C4-2B (cell line): ENCODE measurements around the gene PSMC5.

Experiments
- H3K27ac ChIP-seq: fragments of 450-650 bp; 2 replicates; pipeline ENCODE4 v1.5.1; 2017
- ZFX ChIP-seq: fragments of 450-650 bp; IDR thresholded peaks from 2 replicates; pipeline ENCODE4 v1.6.1; 2017
- TF ChIP-seq, protein P1 (sequence below): fragments of 450-650 bp; conservative IDR thresholded peaks from 2 replicates; pipeline ENCODE4 v1.5.1; 2017; ENCODE audit warnings: mild to moderate bottlenecking

PSMC5 gene

GRCh38 chr17:63830904-63831491, 3.8 kb downstream of the PSMC5 start:
- H3K27ac ChIP-seq: no peak overlapping the region
- TF ChIP-seq, protein P1, sequence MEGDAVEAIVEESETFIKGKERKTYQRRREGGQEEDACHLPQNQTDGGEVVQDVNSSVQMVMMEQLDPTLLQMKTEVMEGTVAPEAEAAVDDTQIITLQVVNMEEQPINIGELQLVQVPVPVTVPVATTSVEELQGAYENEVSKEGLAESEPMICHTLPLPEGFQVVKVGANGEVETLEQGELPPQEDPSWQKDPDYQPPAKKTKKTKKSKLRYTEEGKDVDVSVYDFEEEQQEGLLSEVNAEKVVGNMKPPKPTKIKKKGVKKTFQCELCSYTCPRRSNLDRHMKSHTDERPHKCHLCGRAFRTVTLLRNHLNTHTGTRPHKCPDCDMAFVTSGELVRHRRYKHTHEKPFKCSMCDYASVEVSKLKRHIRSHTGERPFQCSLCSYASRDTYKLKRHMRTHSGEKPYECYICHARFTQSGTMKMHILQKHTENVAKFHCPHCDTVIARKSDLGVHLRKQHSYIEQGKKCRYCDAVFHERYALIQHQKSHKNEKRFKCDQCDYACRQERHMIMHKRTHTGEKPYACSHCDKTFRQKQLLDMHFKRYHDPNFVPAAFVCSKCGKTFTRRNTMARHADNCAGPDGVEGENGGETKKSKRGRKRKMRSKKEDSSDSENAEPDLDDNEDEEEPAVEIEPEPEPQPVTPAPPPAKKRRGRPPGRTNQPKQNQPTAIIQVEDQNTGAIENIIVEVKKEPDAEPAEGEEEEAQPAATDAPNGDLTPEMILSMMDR: no peak
- TF ChIP-seq ZFX: no peak

DNA sequence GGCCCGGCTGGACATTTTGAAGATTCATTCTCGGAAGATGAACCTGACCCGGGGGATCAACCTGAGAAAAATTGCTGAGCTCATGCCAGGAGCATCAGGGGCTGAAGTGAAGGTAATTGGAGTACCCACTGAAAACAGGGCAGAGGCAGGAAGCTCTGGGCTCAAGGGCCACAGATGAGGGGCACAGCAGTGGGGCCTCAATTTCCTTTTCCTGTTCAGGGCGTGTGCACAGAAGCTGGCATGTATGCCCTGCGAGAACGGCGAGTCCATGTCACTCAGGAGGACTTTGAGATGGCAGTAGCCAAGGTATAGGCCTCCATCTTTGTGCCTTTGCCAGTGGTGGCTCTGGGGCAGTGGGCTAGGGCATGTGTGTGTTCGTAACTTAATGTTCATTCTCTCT, 4.3 kb downstream of the PSMC5 start:
- TF ChIP-seq, protein P1: no peak
- TF ChIP-seq ZFX: no peak
- no peak overlapping the region for H3K27ac ChIP-seq

- TF ChIP-seq, protein P1: no peak
- TF ChIP-seq ZFX: no peak
- no peak overlapping the region for H3K27ac ChIP-seq
Observed at GRCh38 chr17:63832014-63832413, 4.8 kb downstream of the PSMC5 start.

GRCh38 chr17:63832455-63832854, 5.2 kb downstream of the PSMC5 start:
- TF ChIP-seq ZFX: no peak
- TF ChIP-seq, protein P1: no peak
- H3K27ac ChIP-seq: no peak overlapping the region

- no peak for TF ChIP-seq ZFX
- TF ChIP-seq, protein P1: no peak
- H3K27ac ChIP-seq: no peak overlapping the region
Observed at GRCh38 chr17:63833026-63833740, 6.0 kb downstream of the PSMC5 start.

GRCh38 chr17:63833741-63834373, 6.6 kb downstream of the PSMC5 start:
- H3K27ac ChIP-seq: no peak overlapping the region; the same call in 1 of the 2 replicates
- no peak for TF ChIP-seq ZFX
- TF ChIP-seq, protein P1: no peak

DNA sequence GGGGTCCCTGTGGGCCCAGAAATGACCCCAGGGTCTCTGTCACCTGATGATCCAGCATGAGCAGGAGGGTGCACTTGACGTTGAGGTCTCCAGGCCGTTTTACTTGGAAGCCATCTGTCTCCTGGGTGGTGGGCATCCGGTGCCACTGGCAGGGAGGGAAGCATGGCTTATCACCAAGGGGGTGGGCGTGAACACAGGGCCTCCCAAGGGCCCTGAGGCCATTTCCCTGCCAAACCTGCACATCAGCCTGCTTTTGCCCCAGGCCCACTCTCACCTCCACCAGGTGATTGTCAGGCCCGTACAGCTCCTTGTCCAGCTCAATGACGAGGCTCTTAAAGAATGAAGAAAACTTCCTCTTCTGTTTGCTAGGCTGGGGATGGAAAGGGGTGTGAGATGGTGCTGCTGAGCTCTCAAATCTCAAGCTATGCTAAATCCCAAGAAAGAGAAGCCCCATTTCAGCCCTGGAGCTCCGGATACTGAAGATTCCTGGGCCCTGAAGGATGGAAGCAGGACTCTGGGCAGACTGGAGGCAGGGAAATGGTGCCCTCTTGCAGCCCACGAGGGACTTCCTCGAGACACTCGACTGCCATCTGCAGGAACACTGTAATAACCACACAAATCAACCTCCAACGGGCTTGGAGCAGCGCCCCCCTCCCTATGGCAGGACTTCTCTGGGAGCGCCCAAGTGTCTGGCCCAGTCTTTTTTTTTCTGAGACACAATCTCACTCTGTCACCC, 7.4 kb downstream of the PSMC5 start:
- peak overlapping the region; percentile 1; the same call in 1 of the 2 replicates for H3K27ac ChIP-seq

More for the DNA sequence above, 7.4 kb downstream of the PSMC5 start:
- TF ChIP-seq, protein P1: peak; percentile 85
- TF ChIP-seq ZFX: no peak
